Left lung (tissue), 10 donors: Measurements from ENCODE around the gene CD164L2. TPM values are rescaled to one million over a fixed set of nuclear protein-coding genes. Genes with fewer than 3 reads are reported as not detected.
A peak's percentile ranks its signal among the peaks of the same experiment; 100 is the strongest.

Source experiments
- ATAC-seq: fragments of 200-7000 bp; cut with Tn5 transposase; one replicate; pipeline ENCODE4 v1.9.1; 2020; ENCODE audit warnings: moderate library complexity
- DNase-seq, 4 donors: peaks; one replicate each; pipeline ENCODE4 v3.0.0-alpha.2; 2013 to 2020
- H3K27ac ChIP-seq, 2 donors: fragments of 200-600 bp; sonication (generic) in 1 of 2; one replicate each; pipeline versions ENCODE4 v1.5.0 to v1.8.0; 2020 to 2021
- H3K27me3 ChIP-seq, 2 donors: fragments of 200-600 bp; sonication (generic) in 1 of 2; one replicate each; pipeline versions ENCODE4 v1.5.0 to v1.8.0; 2020 to 2021
- H3K36me3 ChIP-seq, 2 donors: fragments of 200-600 bp; sonication (generic) in 1 of 2; one replicate each; pipeline versions ENCODE4 v1.5.0 to v1.8.0; 2020 to 2021
- H3K4me1 ChIP-seq, 2 donors: fragments of 200-600 bp; one replicate each; pipeline ENCODE4 v1.8.0; 2021
- H3K4me3 ChIP-seq, 2 donors: fragments of 200-600 bp; sonication (generic) in 1 of 2; one replicate each; pipeline versions ENCODE4 v1.5.0 to v1.8.0; 2020 to 2021; ENCODE audit warnings: mild to moderate bottlenecking in 1 of 2
- H3K9me3 ChIP-seq, 2 donors: fragments of 200-600 bp; sonication (generic) in 1 of 2; one replicate each; pipeline versions ENCODE4 v1.5.0 to v1.8.0; 2020 to 2021
- CTCF ChIP-seq, 2 donors: fragments of 200-600 bp; sonication (generic) in 1 of 2; IDR thresholded peaks; one replicate each; pipeline versions ENCODE4 v1.5.0 to v1.8.0; 2021; ENCODE audit warnings: antibody characterized with exemption in 2 of 2
- intact Hi-C, 2 donors: fragments of 100-400 bp; cut with DNase I; formaldehyde crosslinking; loops; one replicate each; pipeline versions ENCODE4 v1.11.2 to v1.14.2; 2022
- polyA plus RNA-seq, 6 donors: library from polyadenylated mRNA; unstranded; fragments of 120-200 nt; gene quantifications; one replicate each; pipeline ENCODE4 v1.2.1, GENCODE V29; 2013; ENCODE audit not compliant: insufficient read length in 6 of 6
- total RNA-seq, 2 donors: library from RNA; stranded (reverse); fragmentation: NEBNext Ultra II Directional; extraction: Animal tissue kit (Norgen Biotek cat#: 25700); gene quantifications; one replicate each; pipeline ENCODE4 v1.2.1, GENCODE V29; 2021
- donor health status: DM: no; HTN: yes; CAD: no.
- donor health status: DM: no; HTN: no; CAD: no.

CD164L2 gene
- total and polyA plus RNA-seq, 8 donors = 0.33 to 5.9 (median 1.7) TPM

GRCh38 chr1:27356277-27356618 is 26.9 kb downstream of the CD164L2 start:
- intact Hi-C loops = loop anchor here in 1 of 2 donors (5.0 kb wide), 1 partner anchor 36 kb away; the partner anchor contains the start of gene GPR3
- H3K4me3 ChIP-seq = no peak overlapping the region
- H3K4me1 ChIP-seq = peaks cover under 1 to 33% of the 10 kb centered on the region in 2 donors
- peaks cover 0 to 91% of the 10 kb centered on the region in 2 donors for H3K36me3 ChIP-seq
- DNase-seq = no peak
- ATAC-seq = no peak
- H3K9me3 ChIP-seq = no peaks in the 10 kb centered on the region
- H3K27me3 ChIP-seq = no peaks in the 10 kb centered on the region
- H3K27ac ChIP-seq = no peak overlapping the region
- no peak for TF ChIP-seq CTCF (IDR thresholded peaks at IDR 0.05)

GRCh38 chr1:27355683-27356082 is 27.4 kb downstream of the CD164L2 start:
- no peak for ATAC-seq
- no peak for DNase-seq
- no peak for TF ChIP-seq CTCF (IDR thresholded peaks at IDR 0.05)
- H3K4me1 ChIP-seq = peaks cover 7 to 34% of the 10 kb centered on the region in 2 donors
- H3K27me3 ChIP-seq = no peaks in the 10 kb centered on the region
- intact Hi-C loops = loop anchor here in 1 of 2 donors (5.0 kb wide), 1 partner anchor 37 kb away; the partner anchor contains the start of gene GPR3
- no peaks in the 10 kb centered on the region for H3K9me3 ChIP-seq
- H3K4me3 ChIP-seq = no peak overlapping the region
- no peak overlapping the region for H3K27ac ChIP-seq
- peaks cover 0 to 91% of the 10 kb centered on the region in 2 donors for H3K36me3 ChIP-seq

- intact Hi-C loops = no loop called here
- Histone ChIP-seq H3K4me3 (no peak overlapping the region), H3K4me1 (peaks cover 19 to 43% of the 10 kb centered on the region in 2 donors), H3K36me3 (peaks cover 0 to 81% of the 10 kb centered on the region in 2 donors), H3K27ac (no peak overlapping the region), H3K9me3 (no peaks in the 10 kb centered on the region), H3K27me3 (peaks cover 0 to 11% of the 10 kb centered on the region in 2 donors)
- DNase-seq (no peak), ATAC-seq (no peak)
- TF ChIP-seq CTCF (IDR thresholded peaks at IDR 0.05) = no peak
These were observed 29.5 kb downstream of the CD164L2 start for GRCh38 chr1:27353629-27354028.

GRCh38 chr1:27353166-27353565 is 30.0 kb downstream of the CD164L2 start:
- ATAC-seq (no peak), DNase-seq (peak in 1 of 4 donors; percentile 71)
- H3K4me1 ChIP-seq = peaks cover 19 to 43% of the 10 kb centered on the region in 2 donors
- no peak overlapping the region for H3K27ac ChIP-seq
- H3K36me3 ChIP-seq = peaks cover 0 to 76% of the 10 kb centered on the region in 2 donors
- H3K4me3 ChIP-seq = no peak overlapping the region
- intact Hi-C loops = no loop called here
- H3K27me3 ChIP-seq = peaks cover 0 to 12% of the 10 kb centered on the region in 2 donors
- no peak for TF ChIP-seq CTCF (IDR thresholded peaks at IDR 0.05)
- no peaks in the 10 kb centered on the region for H3K9me3 ChIP-seq

- no peak for ATAC-seq
- intact Hi-C loops = no loop called here
- H3K4me3 ChIP-seq = no peak overlapping the region
- TF ChIP-seq CTCF (IDR thresholded peaks at IDR 0.05) = no peak
- H3K36me3 ChIP-seq = peaks cover 0 to 68% of the 10 kb centered on the region in 2 donors
- peaks cover 0 to 12% of the 10 kb centered on the region in 2 donors for H3K27me3 ChIP-seq
- peaks cover 19 to 37% of the 10 kb centered on the region in 2 donors for H3K4me1 ChIP-seq
- H3K27ac ChIP-seq = no peak overlapping the region
- DNase-seq = no peak
- no peaks in the 10 kb centered on the region for H3K9me3 ChIP-seq
These were observed 31.5 kb downstream of the CD164L2 start for GRCh38 chr1:27351541-27352107.
